Spinal cord (tissue), 10 donors: ENCODE measurements around the gene DPH1. TPM values are rescaled to one million over a fixed set of nuclear protein-coding genes. Genes with fewer than 3 reads are reported as not detected.

Experiments used
- DNase-seq, 6 donors: peaks; one replicate each; pipeline versions ENCODE4 v3.0.0 to v3.0.0-alpha.2; 2013 to 2015; ENCODE audit warnings: low spot score in 6 of 6, low read depth in 4 of 6
- H3K27ac ChIP-seq: one replicate; pipeline ENCODE4 v1.5.1; 2013; ENCODE audit warnings: low read depth, low read length, control low read depth
- H3K27me3 ChIP-seq: one replicate; pipeline ENCODE4 v1.6.1; 2013; ENCODE audit warnings: low read length; ENCODE audit not compliant: control insufficient read depth, insufficient read depth
- H3K36me3 ChIP-seq: one replicate; pipeline ENCODE4 v1.6.1; 2013; ENCODE audit warnings: low read length; ENCODE audit not compliant: control insufficient read depth, insufficient read depth
- H3K4me1 ChIP-seq: one replicate; pipeline ENCODE4 v1.6.1; 2013; ENCODE audit warnings: low read length; ENCODE audit not compliant: control insufficient read depth, insufficient read depth
- H3K4me3 ChIP-seq: one replicate; pipeline ENCODE4 v1.5.1; 2013; ENCODE audit warnings: low read depth, low read length, control low read depth
- H3K9me3 ChIP-seq: one replicate; pipeline ENCODE4 v1.6.1; 2013; ENCODE audit warnings: low read length; ENCODE audit not compliant: control insufficient read depth, insufficient read depth
- WGBS: methylation state at CpG from one replicate; pipeline ENCODE4 v1.1.5; 2013; ENCODE audit warnings: missing lambda C conversion rate; ENCODE audit not compliant: insufficient coverage; 5-methylcytosine and 5-hydroxymethylcytosine counted together
- polyA plus RNA-seq, 2 donors: library from polyadenylated mRNA; unstranded; fragments of 120-200 nt; gene quantifications; one replicate each; pipeline ENCODE4 v1.2.1, GENCODE V29; 2013; ENCODE audit not compliant: insufficient read length in 2 of 2
- total RNA-seq, 2 donors: library from RNA; depleted of rRNA in 1 of 2; stranded (reverse); fragments of 120-200 nt in 1 of 2; fragments of >200 nt in 1 of 2; gene quantifications; one replicate each; pipeline versions ENCODE4 v1.2.3 to v1.2.4, GENCODE V29; 2013 to 2014
- donor health status: healthy.

Gene DPH1
- total and polyA plus RNA-seq, 4 donors, result 21.5 to 83.7 (median 46.5) TPM

DNA sequence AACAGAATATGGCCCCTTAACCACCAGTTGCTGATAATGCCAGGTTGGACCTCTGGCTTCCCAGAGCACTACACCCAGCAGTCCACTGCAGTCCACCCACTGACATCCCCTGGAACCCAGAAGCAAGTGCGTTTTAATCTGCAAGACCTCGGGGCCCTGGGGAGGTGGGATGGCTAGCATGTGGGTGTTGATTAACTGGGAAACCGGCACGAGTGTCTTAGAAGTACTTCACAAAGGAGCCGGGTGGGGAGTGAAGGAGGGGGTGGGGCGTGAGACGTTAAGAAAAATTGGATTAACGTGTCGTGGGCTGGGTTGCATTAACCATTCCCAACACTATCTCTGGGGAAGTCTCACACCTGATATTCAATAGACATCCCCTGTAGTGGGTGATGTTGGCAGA, 18.9 kb downstream of the DPH1 start:
- H3K36me3 ChIP-seq, result peaks cover 28% of the 10 kb centered on the region
- H3K9me3 ChIP-seq, result no peaks in the 10 kb centered on the region
- no peak for DNase-seq
- no CpG with 5 or more reads among the region's 9 CpGs for WGBS
- peaks cover 35% of the 10 kb centered on the region for H3K4me1 ChIP-seq
- peak overlapping the region; percentile 66 for H3K4me3 ChIP-seq
- H3K27ac ChIP-seq, result no peak overlapping the region
- peaks cover 18% of the 10 kb centered on the region for H3K27me3 ChIP-seq

DNA sequence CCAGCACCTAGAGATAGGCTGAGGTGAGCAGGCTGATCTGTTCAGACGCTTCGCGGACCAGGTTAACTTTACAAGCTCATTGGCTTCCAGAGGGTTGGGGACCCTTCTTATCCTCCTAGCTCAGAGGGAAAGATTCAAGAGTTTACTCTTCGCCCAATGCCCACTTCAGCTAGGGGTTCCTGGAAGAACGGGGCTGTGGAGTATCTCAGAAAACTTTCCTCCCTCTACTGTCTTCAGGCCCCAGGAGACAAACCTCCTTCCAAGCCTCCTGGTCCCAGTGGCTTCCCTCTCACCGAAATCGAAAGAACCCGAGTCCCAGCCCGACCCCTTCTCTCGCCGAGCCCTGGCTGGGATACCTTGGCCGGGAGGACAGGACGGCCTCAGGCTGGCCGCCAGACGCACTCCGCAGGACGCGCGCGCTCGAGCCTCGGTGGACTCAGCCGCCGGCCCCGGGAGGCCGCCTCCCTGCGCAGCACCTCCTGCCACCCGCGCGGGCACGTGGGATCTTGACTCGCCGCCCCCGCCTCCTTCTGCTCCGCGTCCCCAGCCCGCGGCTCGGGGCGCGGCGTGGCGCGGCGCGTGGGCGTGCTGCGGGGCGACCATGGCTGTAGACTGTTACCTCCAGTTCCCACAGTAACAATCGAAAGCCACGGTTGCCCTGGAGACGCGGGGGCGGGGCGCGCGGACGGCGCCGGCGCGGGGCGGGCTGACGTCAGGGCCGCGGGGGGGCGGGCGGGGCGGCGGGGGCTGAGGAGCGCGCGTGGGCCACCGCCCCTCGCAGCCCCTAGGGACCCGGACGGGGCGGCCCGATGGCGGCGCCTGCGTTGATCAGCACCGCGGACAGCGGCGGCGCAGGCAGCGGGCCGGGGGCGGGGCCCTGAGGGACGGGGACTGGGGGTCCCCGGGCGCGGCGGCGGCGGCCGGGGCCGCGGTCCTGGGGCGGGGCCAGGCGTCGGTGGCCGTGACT, 19.7 kb downstream of the DPH1 start:
- peak in 3 of 6 donors; percentile 65 to 94 (median 94) for DNase-seq
- Histone ChIP-seq H3K4me3 (peak overlapping the region; percentile 66), H3K27ac (peak overlapping the region; percentile 69), H3K9me3 (no peaks in the 10 kb centered on the region), H3K36me3 (peaks cover 20% of the 10 kb centered on the region), H3K4me1 (peaks cover 40% of the 10 kb centered on the region), H3K27me3 (peaks cover 25% of the 10 kb centered on the region)
- 2% methylated on average over 104 of the region's 104 CpGs for WGBS

DNA sequence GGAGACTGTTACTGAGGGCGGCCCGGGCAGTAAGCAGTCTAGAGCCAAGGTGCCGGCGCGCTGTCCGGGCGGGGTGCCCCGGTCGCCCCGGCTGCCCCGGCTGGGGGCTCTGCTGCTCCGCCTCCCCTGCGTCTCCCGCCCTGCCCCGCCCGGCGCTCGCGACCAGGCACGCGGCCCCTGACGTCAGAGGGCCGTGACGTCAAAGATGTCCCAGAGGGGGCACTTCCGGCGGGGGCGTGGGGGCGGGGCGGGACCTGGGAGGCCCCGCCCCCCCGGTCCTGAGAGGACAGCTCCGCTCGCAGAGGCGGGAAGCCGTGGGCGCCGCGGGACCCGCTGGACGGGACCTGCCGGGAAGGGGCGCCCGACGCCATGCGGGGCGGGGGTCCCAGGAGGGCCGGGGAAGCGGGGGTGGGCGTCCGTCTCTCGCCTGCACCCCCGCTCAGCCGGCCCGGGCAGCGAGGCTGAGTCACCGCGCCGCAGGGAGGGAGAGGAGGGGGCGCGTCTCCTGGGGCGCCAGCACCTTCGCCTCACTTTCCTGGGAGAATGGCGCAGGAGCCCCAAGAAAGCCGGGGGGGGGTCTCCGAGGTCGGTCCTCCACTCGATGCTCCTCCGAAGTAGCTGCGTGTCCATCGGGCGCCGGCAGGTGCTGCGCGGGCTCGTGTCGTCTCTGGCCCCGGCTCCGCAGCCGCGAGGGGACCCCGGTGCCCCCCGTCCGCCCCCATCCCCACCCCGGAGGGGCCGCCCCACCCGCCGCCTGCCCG, 20.5 kb downstream of the DPH1 start:
- under 1% methylated on average over 88 of the region's 88 CpGs for WGBS
- Histone ChIP-seq H3K4me1 (peaks cover 41% of the 10 kb centered on the region), H3K27me3 (peaks cover 31% of the 10 kb centered on the region), H3K4me3 (peak overlapping the region; percentile 24), H3K9me3 (no peaks in the 10 kb centered on the region), H3K36me3 (peaks cover 16% of the 10 kb centered on the region), H3K27ac (no peak overlapping the region)
- DNase-seq, result peak in 2 of 6 donors; percentile 93 to 94

DNA sequence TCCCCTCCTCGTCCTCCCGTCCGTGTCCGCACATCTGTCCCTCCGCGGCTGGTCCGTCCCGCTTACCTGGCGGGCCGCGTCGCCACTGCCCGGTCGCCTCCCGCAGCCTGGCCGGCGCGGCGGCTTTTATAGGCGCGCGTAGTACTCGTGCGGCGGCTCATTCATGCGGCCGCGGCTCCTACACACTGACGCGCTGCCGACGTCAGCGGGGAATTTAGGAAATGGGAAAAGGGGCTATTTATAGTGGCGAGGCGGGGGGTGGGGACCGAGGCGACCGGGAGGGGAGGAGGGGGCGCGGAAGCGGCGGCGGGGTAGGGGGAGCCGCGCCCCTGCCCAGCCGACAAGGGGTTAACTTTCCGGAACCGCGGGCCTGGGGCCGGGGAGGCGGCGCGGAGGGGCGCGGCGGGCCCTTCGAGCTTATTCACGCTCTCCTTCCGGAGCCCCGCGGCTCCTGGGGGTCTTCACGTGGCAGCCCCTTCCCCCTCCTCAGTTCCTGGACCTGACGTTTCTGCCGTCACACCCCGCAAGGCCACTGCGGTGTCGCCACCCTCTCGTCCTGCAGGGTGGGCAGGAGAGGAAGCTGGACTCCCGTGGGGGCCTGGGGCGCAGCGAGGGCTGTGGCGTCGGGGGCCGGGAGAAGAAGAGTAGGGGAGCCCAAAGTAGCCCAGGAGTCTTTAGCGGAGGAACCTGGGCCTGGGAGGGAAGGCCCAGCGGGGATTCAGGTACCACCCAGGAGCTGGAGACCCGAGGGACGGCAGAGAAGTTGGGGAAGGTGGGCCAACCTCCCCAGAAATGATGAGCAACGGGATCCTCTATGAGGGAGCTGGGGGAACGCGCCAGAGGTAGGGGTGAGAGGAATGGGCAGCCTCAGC, 21.3 kb downstream of the DPH1 start:
- Histone ChIP-seq H3K36me3 (peaks cover 11% of the 10 kb centered on the region), H3K27me3 (peaks cover 34% of the 10 kb centered on the region), H3K4me1 (peaks cover 43% of the 10 kb centered on the region), H3K27ac (peak overlapping the region; percentile 40), H3K9me3 (no peaks in the 10 kb centered on the region), H3K4me3 (no peak overlapping the region)
- peak in 2 of 6 donors; percentile 82 to 83 for DNase-seq
- 5% methylated on average over 80 of the region's 81 CpGs for WGBS

DNA sequence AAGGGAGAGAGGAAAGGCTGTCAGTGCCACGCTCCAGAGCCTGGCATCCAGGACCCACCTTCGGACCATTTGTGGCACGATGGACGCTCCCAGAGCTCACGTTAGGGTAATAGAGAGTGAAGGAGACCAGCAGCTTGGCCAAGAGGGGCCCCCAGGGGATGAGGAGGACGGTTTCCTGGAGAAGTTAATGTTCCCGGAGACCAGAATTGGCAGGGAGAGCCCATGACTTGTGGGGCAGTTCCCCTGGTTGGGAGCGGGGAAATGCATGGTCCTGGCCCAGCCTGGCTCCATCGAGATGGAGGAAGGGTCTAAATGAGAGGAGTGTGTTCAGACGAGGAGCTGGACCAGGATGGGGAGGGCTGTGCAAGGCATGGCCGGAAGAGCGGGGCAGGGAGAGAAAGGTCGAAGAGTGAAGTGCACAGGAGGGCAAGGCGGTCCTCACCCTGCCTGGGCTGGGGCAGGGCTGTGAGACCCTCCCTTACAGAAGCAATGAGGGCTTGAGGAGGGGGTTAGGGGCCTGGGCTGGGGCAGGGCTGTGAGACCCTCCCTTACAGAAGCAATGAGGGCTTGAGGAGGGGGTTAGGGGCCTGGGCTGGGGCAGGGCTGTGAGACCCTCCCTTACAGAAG, 22.1 kb downstream of the DPH1 start:
- H3K4me3 ChIP-seq, result no peak overlapping the region
- peak in 1 of 6 donors; percentile 38 for DNase-seq
- no peaks in the 10 kb centered on the region for H3K9me3 ChIP-seq
- 35% methylated on average over 12 of the region's 14 CpGs for WGBS
- peaks cover 39% of the 10 kb centered on the region for H3K27me3 ChIP-seq
- peaks cover 45% of the 10 kb centered on the region for H3K4me1 ChIP-seq
- H3K36me3 ChIP-seq, result peaks cover 11% of the 10 kb centered on the region
- H3K27ac ChIP-seq, result peak overlapping the region; percentile 40

DNA sequence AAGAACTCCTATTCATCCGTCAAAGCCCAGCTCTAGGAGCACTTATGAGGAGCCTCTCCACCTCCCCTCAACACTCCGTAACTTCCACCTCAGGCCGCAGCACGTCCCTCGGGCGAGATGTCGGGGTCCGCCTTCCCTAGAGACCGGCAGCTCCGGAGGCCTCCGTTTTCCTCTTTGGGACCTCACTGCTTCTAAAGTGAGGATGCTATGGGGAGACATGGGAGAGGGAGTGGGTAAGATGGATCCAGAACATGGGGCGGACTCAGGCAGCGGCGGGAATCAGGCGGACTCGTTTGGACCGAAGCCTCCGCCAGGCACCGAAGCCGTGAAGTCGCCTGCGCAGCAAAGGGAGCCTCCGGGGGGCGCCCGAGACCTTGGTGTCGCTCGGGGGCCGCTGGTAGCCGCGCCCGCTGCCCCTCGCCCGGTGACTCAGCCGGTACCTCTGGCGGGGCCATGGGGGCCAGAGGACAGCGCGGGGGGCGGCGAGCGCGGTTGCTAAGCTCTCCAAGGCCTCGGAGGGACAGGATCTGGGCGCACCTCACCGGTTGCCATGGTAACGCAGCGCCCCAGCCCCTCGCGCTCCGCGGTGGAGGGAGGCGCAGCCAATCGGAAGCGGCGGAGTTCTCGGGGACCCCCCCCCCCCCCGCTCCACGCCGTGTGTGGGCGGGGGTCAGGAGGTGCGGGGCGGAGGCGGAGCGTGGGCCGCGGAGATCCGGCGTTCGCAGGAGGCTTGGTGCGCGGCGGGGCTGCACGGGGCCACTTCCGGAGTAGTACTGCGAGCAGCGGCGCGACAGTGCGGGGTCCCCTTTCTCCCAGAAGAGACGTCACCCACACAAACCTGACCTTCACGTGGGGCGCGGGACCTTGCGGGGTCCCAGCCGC, 23.7 kb downstream of the DPH1 start:
- peaks cover 16% of the 10 kb centered on the region for H3K36me3 ChIP-seq

DNA sequence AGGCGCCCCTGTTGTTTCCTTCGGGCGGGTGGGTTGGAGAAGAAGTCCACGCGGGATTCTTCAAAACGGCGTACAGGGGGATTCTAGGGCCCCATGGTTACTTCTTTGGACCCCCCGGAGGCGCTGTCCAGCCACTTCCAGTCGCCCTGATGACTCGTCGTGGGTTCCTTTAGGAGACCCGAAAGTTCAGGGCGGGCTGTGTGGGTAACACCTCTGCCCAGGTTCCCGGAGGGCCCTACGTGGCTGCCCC, 24.2 kb downstream of the DPH1 start:
- peak overlapping the region; percentile 79 for H3K27ac ChIP-seq
- H3K36me3 ChIP-seq, result peaks cover 16% of the 10 kb centered on the region
- 11% methylated on average over 16 of the region's 16 CpGs for WGBS
- H3K4me1 ChIP-seq, result peaks cover 42% of the 10 kb centered on the region
- H3K27me3 ChIP-seq, result peaks cover 52% of the 10 kb centered on the region
- H3K9me3 ChIP-seq, result no peaks in the 10 kb centered on the region
- peak overlapping the region; percentile 33 for H3K4me3 ChIP-seq
- no peak for DNase-seq

More for the DNA sequence above, 23.7 kb downstream of the DPH1 start:
- WGBS, result 4% methylated on average over 66 of the region's 84 CpGs
- no peaks in the 10 kb centered on the region for H3K9me3 ChIP-seq
- DNase-seq, result peak in 2 of 6 donors; percentile 89 to 94
- peak overlapping the region; percentile 79 for H3K27ac ChIP-seq
- peak overlapping the region; percentile 33 for H3K4me3 ChIP-seq
- peaks cover 49% of the 10 kb centered on the region for H3K27me3 ChIP-seq
- H3K4me1 ChIP-seq, result peaks cover 44% of the 10 kb centered on the region

DNA sequence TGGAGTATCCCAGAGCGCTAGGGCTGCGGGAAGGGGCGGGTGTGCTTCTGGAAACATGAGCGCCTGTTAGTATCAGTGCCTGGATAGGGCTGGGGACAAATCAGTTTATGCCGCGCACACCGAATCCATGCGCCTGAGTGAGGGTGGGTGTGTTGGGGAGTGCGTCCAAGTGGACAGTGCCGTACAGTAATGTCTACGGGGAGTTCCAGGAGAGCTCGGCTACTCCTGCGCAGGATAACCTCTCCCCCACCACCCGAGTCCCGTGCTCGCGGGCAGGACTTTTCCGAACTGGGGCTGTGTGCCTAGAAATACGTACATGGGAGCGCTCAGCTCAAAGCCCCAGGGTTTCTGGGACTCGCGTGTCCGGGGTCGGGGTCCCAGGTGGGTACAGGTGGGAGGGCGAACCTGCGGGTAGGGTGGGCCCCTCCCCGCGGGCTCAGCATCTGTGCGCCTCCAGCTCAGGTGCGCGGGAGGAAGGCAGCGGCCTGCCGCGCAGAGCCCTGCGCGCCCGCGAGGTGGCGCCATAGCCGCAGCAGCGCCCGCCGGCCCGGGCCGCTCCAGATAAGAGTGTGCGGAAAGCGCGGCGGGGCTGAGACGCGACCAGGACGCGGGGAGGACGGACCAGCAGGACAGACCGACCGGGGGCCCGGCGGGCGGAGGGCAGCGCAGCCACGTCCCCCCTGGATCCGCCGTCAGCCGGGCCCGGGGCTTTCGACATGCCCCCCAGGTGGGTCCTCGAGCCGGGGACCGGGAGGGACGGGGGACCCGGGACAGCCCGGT, 24.7 kb downstream of the DPH1 start, which contains the start of gene HIC1:
HIC1 (plus strand) TSS at position 592 of the 780 bp plus-strand sequence. CDS start 1,588 bp downstream, outside the sequence.
- Histone ChIP-seq H3K4me1 (peaks cover 43% of the 10 kb centered on the region), H3K27ac (peak within 1 kb of the TSS; percentile 79), H3K36me3 (peaks cover 16% of the 10 kb centered on the region), H3K4me3 (peak within 1 kb of the TSS; percentile 33), H3K9me3 (no peaks in the 10 kb centered on the region), H3K27me3 (peaks cover 56% of the 10 kb centered on the region)
- under 1% methylated on average over 63 of the region's 72 CpGs for WGBS
- DNase-seq, result peak in 2 of 6 donors; percentile 77 to 86
